ENCODE measurements around the gene NAT14. TPM values are rescaled to one million over a fixed set of nuclear protein-coding genes. Genes with fewer than 3 reads are reported as not detected.

Gene NAT14
- total RNA-seq, 1 donor from 2014 or later: 16.6 TPM

DNA sequence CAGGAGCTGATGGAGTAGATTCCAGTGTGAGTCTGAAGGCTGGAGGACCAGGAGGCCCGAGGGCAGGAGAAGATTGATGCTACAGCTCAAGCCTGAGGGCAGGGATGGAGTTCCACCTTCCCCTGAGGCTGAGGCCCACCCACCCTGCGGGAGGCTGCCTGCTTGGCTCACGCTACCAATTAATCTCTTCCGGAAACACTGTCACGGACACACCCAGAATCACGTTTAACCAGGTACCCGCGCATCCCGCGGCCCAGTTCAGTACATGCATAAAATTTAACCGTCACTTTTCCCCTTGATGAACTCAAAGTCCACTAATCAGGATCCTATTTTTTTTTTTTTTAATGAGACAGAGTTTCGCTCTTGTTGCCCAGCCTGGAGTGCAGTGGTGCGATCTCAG lies 13.7 kb upstream of the NAT14 start:
- TF ChIP-seq, protein P1, sequence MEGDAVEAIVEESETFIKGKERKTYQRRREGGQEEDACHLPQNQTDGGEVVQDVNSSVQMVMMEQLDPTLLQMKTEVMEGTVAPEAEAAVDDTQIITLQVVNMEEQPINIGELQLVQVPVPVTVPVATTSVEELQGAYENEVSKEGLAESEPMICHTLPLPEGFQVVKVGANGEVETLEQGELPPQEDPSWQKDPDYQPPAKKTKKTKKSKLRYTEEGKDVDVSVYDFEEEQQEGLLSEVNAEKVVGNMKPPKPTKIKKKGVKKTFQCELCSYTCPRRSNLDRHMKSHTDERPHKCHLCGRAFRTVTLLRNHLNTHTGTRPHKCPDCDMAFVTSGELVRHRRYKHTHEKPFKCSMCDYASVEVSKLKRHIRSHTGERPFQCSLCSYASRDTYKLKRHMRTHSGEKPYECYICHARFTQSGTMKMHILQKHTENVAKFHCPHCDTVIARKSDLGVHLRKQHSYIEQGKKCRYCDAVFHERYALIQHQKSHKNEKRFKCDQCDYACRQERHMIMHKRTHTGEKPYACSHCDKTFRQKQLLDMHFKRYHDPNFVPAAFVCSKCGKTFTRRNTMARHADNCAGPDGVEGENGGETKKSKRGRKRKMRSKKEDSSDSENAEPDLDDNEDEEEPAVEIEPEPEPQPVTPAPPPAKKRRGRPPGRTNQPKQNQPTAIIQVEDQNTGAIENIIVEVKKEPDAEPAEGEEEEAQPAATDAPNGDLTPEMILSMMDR (IDR thresholded peaks at IDR 0.05): no peak
- Histone ChIP-seq H3K4me3 (no peak overlapping the region), H3K27ac (no peak overlapping the region), H3K9me3 (no peaks in the 10 kb centered on the region), H3K27me3 (ENCODE audit: low read depth) (no peaks in the 10 kb centered on the region), H3K36me3 (no peaks in the 10 kb centered on the region), H3K4me1 (peaks cover 6% of the 10 kb centered on the region)
- ATAC-seq (no peak), DNase-seq (no peak)
- intact Hi-C loops (cut with DNase I): no loop called here

DNA sequence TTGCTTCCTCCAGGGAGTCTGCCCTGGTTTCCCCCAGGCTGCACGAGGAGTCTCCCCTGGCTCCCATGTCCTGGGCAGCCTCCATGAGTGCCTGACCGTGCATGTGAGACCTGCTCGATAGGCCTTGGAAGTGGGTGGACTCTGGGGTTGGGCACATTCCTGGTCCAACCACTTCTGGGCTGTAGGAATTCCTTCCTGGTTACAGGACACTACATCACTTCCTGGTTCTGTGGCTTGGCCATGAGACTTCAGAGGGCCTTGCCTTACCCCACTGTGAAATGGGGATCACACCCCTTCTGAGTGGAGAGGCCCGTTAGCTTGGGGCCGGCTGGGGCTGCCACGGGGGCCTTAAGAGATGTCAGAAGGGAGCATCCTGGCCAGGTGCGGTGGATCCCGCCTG lies 12.5 kb upstream of the NAT14 start:
- Histone ChIP-seq H3K9me3 (no peaks in the 10 kb centered on the region), H3K4me3 (no peak overlapping the region), H3K36me3 (no peaks in the 10 kb centered on the region), H3K27me3 (ENCODE audit: low read depth) (no peaks in the 10 kb centered on the region), H3K27ac (no peak overlapping the region), H3K4me1 (peaks cover 10% of the 10 kb centered on the region)
- DNase-seq (no peak), ATAC-seq (peak; percentile 13 to 34)
- TF ChIP-seq, protein P1 (IDR thresholded peaks at IDR 0.05): no peak
- intact Hi-C loops (cut with DNase I): no loop called here

DNA sequence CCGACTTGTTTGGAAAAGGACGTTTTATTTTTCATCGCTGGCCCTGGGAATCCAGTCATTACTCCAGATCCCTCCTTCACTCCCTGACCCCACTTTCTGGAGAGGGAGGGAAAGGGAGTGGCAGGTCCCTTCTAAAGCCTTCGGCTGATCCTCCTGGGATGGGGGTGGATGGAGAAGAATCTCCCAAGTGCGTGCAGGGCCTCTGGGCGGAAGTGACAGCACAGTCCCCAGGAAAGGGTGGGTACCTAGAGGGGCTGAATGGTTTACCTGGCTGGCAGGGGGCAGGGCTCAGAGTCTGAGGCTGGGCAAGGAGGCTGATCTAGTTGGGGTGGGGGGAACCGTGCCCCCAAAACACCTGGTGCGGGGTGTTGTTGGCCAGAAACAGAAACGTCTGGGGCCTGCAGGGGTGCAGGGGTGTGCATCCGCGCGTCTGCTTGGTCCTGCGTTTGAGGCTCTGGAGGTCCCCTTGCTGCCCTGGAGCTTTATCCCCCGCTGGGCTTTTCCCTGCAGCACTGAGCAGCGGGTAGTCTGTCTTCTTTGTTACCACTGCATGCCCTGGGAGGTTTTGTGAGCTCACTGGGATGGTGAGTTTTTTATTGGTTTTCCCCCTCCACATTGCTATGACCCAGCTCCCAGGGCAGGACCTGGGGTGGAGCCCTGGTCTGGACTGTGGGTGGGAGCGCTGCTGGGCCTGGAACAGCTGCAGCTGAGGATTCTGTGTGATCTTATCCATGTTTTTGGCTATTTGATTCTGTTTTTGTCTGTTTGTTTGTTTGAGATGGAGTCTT lies 11.6 kb upstream of the NAT14 start:
- no peak overlapping the region for H3K4me3 ChIP-seq
- no peaks in the 10 kb centered on the region for H3K9me3 ChIP-seq
- no peak overlapping the region for H3K27ac ChIP-seq
- intact Hi-C loops (cut with DNase I): no loop called here
- no peaks in the 10 kb centered on the region for H3K27me3 ChIP-seq (ENCODE audit: low read depth)
- peaks cover 19% of the 10 kb centered on the region for H3K4me1 ChIP-seq
- TF ChIP-seq, protein P1 (IDR thresholded peaks at IDR 0.05): no peak
- DNase-seq: no peak
- H3K36me3 ChIP-seq: no peaks in the 10 kb centered on the region
- no peak for ATAC-seq

DNA sequence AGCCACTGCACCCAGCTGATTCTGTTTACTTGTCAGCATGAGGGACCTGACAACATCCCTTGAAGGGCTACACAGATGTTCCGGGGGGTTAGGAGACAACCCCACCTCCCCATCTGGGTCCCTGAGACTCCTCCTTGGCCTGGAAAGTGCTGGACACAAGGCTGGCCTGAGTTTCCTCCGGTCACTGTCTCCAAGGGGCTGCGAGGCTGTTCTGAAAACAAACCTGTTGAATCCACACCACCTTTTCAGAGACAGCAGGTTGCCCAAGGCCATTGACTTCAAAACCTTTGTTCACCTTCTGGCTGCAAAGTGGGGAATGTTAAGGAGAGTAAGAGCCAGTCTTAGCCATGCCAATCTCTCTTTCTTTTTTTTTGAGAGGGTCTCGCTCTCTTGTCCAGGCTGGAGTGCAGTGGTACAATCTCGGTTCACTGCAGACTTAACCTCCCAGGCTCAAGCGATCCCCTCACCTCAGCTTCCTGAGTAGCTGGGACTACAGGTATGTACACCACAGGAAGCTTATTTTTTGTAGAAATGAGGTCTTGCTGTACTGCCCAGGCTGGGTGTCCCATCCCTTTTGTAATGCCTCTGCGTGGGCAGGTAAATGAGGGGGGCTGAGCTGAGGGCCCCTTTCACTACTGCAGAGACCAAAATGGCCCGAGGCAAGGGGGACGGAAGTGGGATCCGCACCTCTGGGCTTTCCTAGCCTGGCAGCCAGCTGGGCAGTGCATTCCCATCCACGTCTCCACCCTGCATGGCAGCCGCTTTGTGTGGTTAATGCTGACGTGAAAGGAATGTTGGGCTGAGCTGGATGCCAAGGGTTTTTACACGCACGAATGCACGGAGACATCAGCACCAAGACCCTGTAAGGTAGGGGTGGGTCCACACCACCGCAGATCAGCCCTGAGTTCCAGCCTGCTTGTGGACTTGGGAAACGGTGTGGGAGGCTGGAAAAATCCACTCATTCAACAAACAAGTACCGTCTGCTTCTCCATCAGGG lies 10.4 kb upstream of the NAT14 start:
- DNase-seq (no peak), ATAC-seq (no peak)
- intact Hi-C loops (cut with DNase I): no loop called here
- TF ChIP-seq, protein P1 (IDR thresholded peaks at IDR 0.05): no peak
- Histone ChIP-seq H3K9me3 (no peaks in the 10 kb centered on the region), H3K36me3 (no peaks in the 10 kb centered on the region), H3K4me3 (no peak overlapping the region), H3K4me1 (peaks cover 22% of the 10 kb centered on the region), H3K27ac (no peak overlapping the region), H3K27me3 (ENCODE audit: low read depth) (no peaks in the 10 kb centered on the region)

DNA sequence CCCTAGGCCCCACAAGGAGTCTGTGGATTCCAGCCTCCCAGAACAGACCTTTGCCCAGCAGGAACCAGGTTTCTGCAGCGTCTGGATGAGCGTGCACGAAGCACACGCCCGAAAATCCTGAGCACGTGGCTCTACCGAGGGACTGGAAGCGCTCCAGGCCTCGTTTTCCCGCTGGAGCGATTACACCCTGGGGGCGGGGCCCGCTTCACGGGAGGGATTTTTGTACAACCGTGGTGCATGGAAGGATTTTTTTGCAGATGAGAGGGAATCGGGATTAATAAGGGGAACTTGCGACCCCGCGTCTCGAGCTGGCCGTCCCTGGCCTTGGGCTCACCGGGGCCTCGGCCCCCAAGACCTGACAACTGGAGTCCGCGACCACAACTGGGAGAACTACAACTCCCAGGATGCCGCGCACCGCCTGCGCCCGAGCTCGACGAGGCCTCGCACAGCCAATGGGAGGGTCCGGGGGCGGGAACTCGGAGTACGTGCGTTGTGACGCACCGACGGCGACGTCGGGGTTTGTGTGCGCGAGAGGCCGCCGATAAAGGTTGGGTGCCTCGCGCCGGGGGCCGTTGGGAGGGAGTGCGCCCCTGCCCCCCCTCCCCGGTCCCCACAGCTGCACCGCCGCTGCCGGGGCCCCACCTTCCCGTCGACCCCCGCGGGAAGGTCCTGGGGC lies 8.8 kb upstream of the NAT14 start, which contains the start of gene ZNF628:
Gene ZNF628 (plus strand): TSS at position 518 of the 676 bp plus-strand sequence. CDS start 3,294 bp downstream, outside the sequence.
- Histone ChIP-seq H3K27me3 (ENCODE audit: low read depth) (no peaks in the 10 kb centered on the region), H3K36me3 (peaks cover 6% of the 10 kb centered on the region), H3K4me3 (peak within 1 kb of the TSS; percentile 64), H3K27ac (peak within 1 kb of the TSS; percentile 94), H3K9me3 (no peaks in the 10 kb centered on the region), H3K4me1 (peaks cover 22% of the 10 kb centered on the region)
- intact Hi-C loops (cut with DNase I): no loop called here
- peak; percentile 97 to 98 for ATAC-seq
- DNase-seq: peak; percentile 99
- TF ChIP-seq, protein P1 (IDR thresholded peaks at IDR 0.05): no peak
